Neural crest cell (in vitro differentiated cells): Measurements from ENCODE around the gene MIGA1. TPM values are rescaled to one million over a fixed set of nuclear protein-coding genes. Genes with fewer than 3 reads are reported as not detected.

ENCODE experiments used
- DNase-seq: peaks from one replicate; pipeline ENCODE4 v3.0.0; 2021; ENCODE audit warnings: low read depth, mixed read lengths, low spot score
- H3K27ac Mint-ChIP-seq: one replicate; pipeline ENCODE4 v1.8.0; 2021; ENCODE audit warnings: mild to moderate bottlenecking, mixed read lengths; ENCODE audit not compliant: unreplicated experiment
- H3K27me3 Mint-ChIP-seq: 2 replicates; pipeline ENCODE4 v1.8.0; 2021; ENCODE audit warnings: low read depth, mild to moderate bottlenecking, mixed read lengths
- H3K36me3 Mint-ChIP-seq: 2 replicates; pipeline ENCODE4 v1.8.0; 2021; ENCODE audit warnings: low read depth, mild to moderate bottlenecking, mixed read lengths
- H3K4me1 Mint-ChIP-seq: 2 replicates; pipeline ENCODE4 v1.8.0; 2021; ENCODE audit warnings: mixed read lengths
- H3K4me3 Mint-ChIP-seq: one replicate; pipeline ENCODE4 v1.8.0; 2021; ENCODE audit warnings: mild to moderate bottlenecking, mixed read lengths
- H3K9me3 Mint-ChIP-seq: 2 replicates; pipeline ENCODE4 v1.8.0; 2021; ENCODE audit warnings: mixed read lengths
- CTCF ChIP-seq: fragments of 200-600 bp; sonication (generic); conservative IDR thresholded peaks from 2 replicates; pipeline ENCODE4 v1.5.0; 2021; ENCODE audit warnings: antibody characterized with exemption, mild to moderate bottlenecking
- total RNA-seq: library from RNA; stranded (reverse); gene quantifications from 2 replicates; pipeline ENCODE4 v1.2.1, GENCODE V29; 2021

MIGA1 gene
- total RNA-seq, 1 donor from 2014 or later, result 6.2 TPM

GRCh38 chr1:77759071-77760028 lies 20.1 kb upstream of the MIGA1 start, which contains the start of gene USP33:
Gene USP33, minus strand, starts transcription at chr1:77759852. Its CDS starts 18,155 bp downstream, at chr1:77741697.
- DNase-seq, result peak; percentile 81
- Mint-ChIP-seq H3K9me3 (no peaks in the 10 kb centered on the region), H3K36me3 (no peaks in the 10 kb centered on the region), H3K4me3 (peak within 1 kb of the TSS; percentile 89), H3K4me1 (peaks cover 26% of the 10 kb centered on the region), H3K27ac (peak within 1 kb of the TSS; percentile 91), H3K27me3 (no peaks in the 10 kb centered on the region)
- peak; percentile 16 for TF ChIP-seq CTCF

GRCh38 chr1:77762072-77762476 lies 17.4 kb upstream of the MIGA1 start:
- no peak overlapping the region for H3K27ac Mint-ChIP-seq
- no peak for TF ChIP-seq CTCF
- H3K36me3 Mint-ChIP-seq, result no peaks in the 10 kb centered on the region
- peaks cover 19% of the 10 kb centered on the region for H3K4me1 Mint-ChIP-seq
- H3K27me3 Mint-ChIP-seq, result no peaks in the 10 kb centered on the region
- H3K9me3 Mint-ChIP-seq, result no peaks in the 10 kb centered on the region
- peak overlapping the region; percentile 61 for H3K4me3 Mint-ChIP-seq
- no peak for DNase-seq

DNA sequence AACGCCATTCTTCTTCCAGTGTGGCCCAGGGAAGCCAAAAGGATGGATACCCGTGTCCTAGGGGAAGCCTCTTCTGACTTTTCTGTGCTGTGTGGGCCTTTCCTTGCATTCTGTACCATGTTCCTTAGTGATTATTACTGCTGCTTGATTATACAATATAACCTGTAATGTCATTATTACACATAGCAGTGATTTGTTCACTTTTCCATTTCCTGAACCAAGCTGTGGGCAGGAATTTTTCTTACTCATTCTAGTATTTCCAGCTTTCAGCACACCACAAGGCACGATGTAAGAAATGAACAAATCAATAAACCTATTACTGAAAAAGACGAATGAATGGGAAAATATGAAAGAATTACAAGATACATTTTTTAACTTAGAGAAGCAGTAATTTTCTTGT lies 11.4 kb upstream of the MIGA1 start:
- Mint-ChIP-seq H3K27ac (no peak overlapping the region), H3K4me1 (no peaks in the 10 kb centered on the region), H3K9me3 (no peaks in the 10 kb centered on the region), H3K4me3 (no peak overlapping the region), H3K27me3 (no peaks in the 10 kb centered on the region), H3K36me3 (no peaks in the 10 kb centered on the region)
- DNase-seq, result no peak
- TF ChIP-seq CTCF, result no peak

- H3K4me1 Mint-ChIP-seq, result peaks cover 19% of the 10 kb centered on the region
- H3K27ac Mint-ChIP-seq, result no peak overlapping the region
- H3K36me3 Mint-ChIP-seq, result no peaks in the 10 kb centered on the region
- H3K9me3 Mint-ChIP-seq, result no peaks in the 10 kb centered on the region
- no peaks in the 10 kb centered on the region for H3K27me3 Mint-ChIP-seq
- H3K4me3 Mint-ChIP-seq, result peak overlapping the region; percentile 16
- no peak for TF ChIP-seq CTCF
- no peak for DNase-seq
These were observed 3.3 kb upstream of the MIGA1 start for GRCh38 chr1:77776007-77776700.

- no peak for TF ChIP-seq CTCF
- H3K27me3 Mint-ChIP-seq, result no peaks in the 10 kb centered on the region
- H3K4me3 Mint-ChIP-seq, result no peak overlapping the region
- H3K36me3 Mint-ChIP-seq, result peaks cover 20% of the 10 kb centered on the region
- no peak overlapping the region for H3K27ac Mint-ChIP-seq
- no peak for DNase-seq
- H3K9me3 Mint-ChIP-seq, result peaks cover 7% of the 10 kb centered on the region
- H3K4me1 Mint-ChIP-seq, result peaks cover 20% of the 10 kb centered on the region
These were observed 2.2 kb downstream of the MIGA1 start for GRCh38 chr1:77781683-77782082.
